Osteocyte (in vitro differentiated cells): ENCODE measurements around the gene FMO3. TPM values are rescaled to one million over a fixed set of nuclear protein-coding genes. Genes with fewer than 3 reads are reported as not detected.

Experiments used
- DNase-seq: peaks from one replicate; pipeline ENCODE4 v3.0.0; 2021; ENCODE audit warnings: mixed read lengths; ENCODE audit not compliant: unreplicated experiment; ENCODE audit errors: extremely low spot score
- H3K27ac Mint-ChIP-seq: one replicate; pipeline ENCODE4 v1.8.0; 2021; ENCODE audit warnings: mild to moderate bottlenecking, mixed read lengths; ENCODE audit not compliant: unreplicated experiment
- H3K27me3 Mint-ChIP-seq: one replicate; pipeline ENCODE4 v1.8.0; 2021; ENCODE audit warnings: mixed read lengths; ENCODE audit not compliant: unreplicated experiment
- H3K36me3 Mint-ChIP-seq: one replicate; pipeline ENCODE4 v1.8.0; 2021; ENCODE audit warnings: mixed read lengths; ENCODE audit not compliant: unreplicated experiment
- H3K4me1 Mint-ChIP-seq: one replicate; pipeline ENCODE4 v1.8.0; 2021; ENCODE audit warnings: mixed read lengths; ENCODE audit not compliant: unreplicated experiment
- H3K4me3 Mint-ChIP-seq: one replicate; pipeline ENCODE4 v1.8.0; 2021; ENCODE audit warnings: mild to moderate bottlenecking, moderate library complexity, mixed read lengths; ENCODE audit not compliant: unreplicated experiment
- H3K9me3 Mint-ChIP-seq: one replicate; pipeline ENCODE4 v1.8.0; 2021; ENCODE audit warnings: mixed read lengths; ENCODE audit not compliant: unreplicated experiment
- CTCF ChIP-seq: fragments of 200-600 bp; sonication (generic); IDR thresholded peaks from 2 replicates; pipeline ENCODE4 v1.5.0; 2021; ENCODE audit warnings: antibody characterized with exemption, mild to moderate bottlenecking, moderate library complexity
- total RNA-seq: library from RNA; stranded (reverse); gene quantifications from 2 replicates; pipeline ENCODE4 v1.2.1, GENCODE V29; 2021

FMO3 gene
- total RNA-seq, 1 donor from 2014 or later = 1.0 TPM

GRCh38 chr1:171061425-171062143 is 29.1 kb upstream of the FMO3 start:
- DNase-seq = no peak
- no peak for TF ChIP-seq CTCF
- Mint-ChIP-seq H3K36me3 (no peaks in the 10 kb centered on the region), H3K9me3 (peaks cover 17% of the 10 kb centered on the region), H3K4me1 (no peaks in the 10 kb centered on the region), H3K4me3 (no peak overlapping the region), H3K27me3 (peaks cover 64% of the 10 kb centered on the region), H3K27ac (no peak overlapping the region)

- TF ChIP-seq CTCF = no peak
- DNase-seq = no peak
- no peak overlapping the region for H3K4me3 Mint-ChIP-seq
- H3K36me3 Mint-ChIP-seq = no peaks in the 10 kb centered on the region
- H3K27me3 Mint-ChIP-seq = peaks cover 60% of the 10 kb centered on the region
- no peak overlapping the region for H3K27ac Mint-ChIP-seq
- H3K9me3 Mint-ChIP-seq = peaks cover 7% of the 10 kb centered on the region
- no peaks in the 10 kb centered on the region for H3K4me1 Mint-ChIP-seq
These were observed 27.8 kb upstream of the FMO3 start for GRCh38 chr1:171062902-171063301.

- DNase-seq = no peak
- H3K9me3 Mint-ChIP-seq = no peaks in the 10 kb centered on the region
- H3K27ac Mint-ChIP-seq = no peak overlapping the region
- H3K4me3 Mint-ChIP-seq = no peak overlapping the region
- no peak for TF ChIP-seq CTCF
- peaks cover 24% of the 10 kb centered on the region for H3K27me3 Mint-ChIP-seq
- no peaks in the 10 kb centered on the region for H3K4me1 Mint-ChIP-seq
- no peaks in the 10 kb centered on the region for H3K36me3 Mint-ChIP-seq
These were observed 15.7 kb upstream of the FMO3 start for GRCh38 chr1:171075041-171075440.

- peak; percentile 65 for TF ChIP-seq CTCF
- Mint-ChIP-seq H3K9me3 (peaks cover 6% of the 10 kb centered on the region), H3K4me3 (no peak overlapping the region), H3K4me1 (peaks cover 16% of the 10 kb centered on the region), H3K27me3 (no peaks in the 10 kb centered on the region), H3K36me3 (no peaks in the 10 kb centered on the region), H3K27ac (peak overlapping the region; percentile 65)
- DNase-seq = no peak
These were observed 9.4 kb upstream of the FMO3 start for GRCh38 chr1:171081314-171081753.

GRCh38 chr1:171081763-171082201 is 8.9 kb upstream of the FMO3 start:
- peak overlapping the region; percentile 65 for H3K27ac Mint-ChIP-seq
- no peak overlapping the region for H3K4me3 Mint-ChIP-seq
- no peaks in the 10 kb centered on the region for H3K36me3 Mint-ChIP-seq

More at GRCh38 chr1:171081763-171082201, 8.9 kb upstream of the FMO3 start:
- H3K9me3 Mint-ChIP-seq = peaks cover 6% of the 10 kb centered on the region
- DNase-seq = no peak
- TF ChIP-seq CTCF = no peak
- H3K4me1 Mint-ChIP-seq = peaks cover 16% of the 10 kb centered on the region
- H3K27me3 Mint-ChIP-seq = no peaks in the 10 kb centered on the region
